NAMALWA (cell line): ENCODE measurements around the gene ARHGAP22.

ENCODE experiments used
- DNase-seq: peaks from one replicate; pipeline ENCODE4 v3.0.0-alpha.2; 2015; ENCODE audit warnings: low spot score

The ARHGAP22 gene

GRCh38 chr10:48496831-48497779 lies 107.8 kb downstream of the ARHGAP22 start:
- no peak for DNase-seq

GRCh38 chr10:48496105-48496830 lies 108.6 kb downstream of the ARHGAP22 start:
- DNase-seq, result no peak

- no peak for DNase-seq
Measured at GRCh38 chr10:48495282-48496045, 109.4 kb downstream of the ARHGAP22 start.

GRCh38 chr10:48494611-48495010 lies 110.3 kb downstream of the ARHGAP22 start:
- DNase-seq, result no peak

GRCh38 chr10:48494073-48494472 lies 110.8 kb downstream of the ARHGAP22 start:
- DNase-seq, result no peak

GRCh38 chr10:48493083-48493871 lies 111.6 kb downstream of the ARHGAP22 start:
- DNase-seq, result no peak

GRCh38 chr10:48492201-48492600 lies 112.7 kb downstream of the ARHGAP22 start:
- DNase-seq, result no peak

GRCh38 chr10:48491392-48492139 lies 113.3 kb downstream of the ARHGAP22 start:
- DNase-seq, result no peak

GRCh38 chr10:48490946-48491345 lies 113.9 kb downstream of the ARHGAP22 start:
- no peak for DNase-seq

GRCh38 chr10:48490571-48490940 lies 114.3 kb downstream of the ARHGAP22 start:
- DNase-seq, result no peak

- no peak for DNase-seq
Measured at GRCh38 chr10:48489099-48489498, 115.8 kb downstream of the ARHGAP22 start.

GRCh38 chr10:48487244-48487643 lies 117.6 kb downstream of the ARHGAP22 start:
- no peak for DNase-seq

- DNase-seq, result no peak
Measured at GRCh38 chr10:48485711-48486110, 119.2 kb downstream of the ARHGAP22 start.

GRCh38 chr10:48484911-48485310 lies 120.0 kb downstream of the ARHGAP22 start:
- no peak for DNase-seq

GRCh38 chr10:48482207-48482606 lies 122.7 kb downstream of the ARHGAP22 start:
- DNase-seq, result no peak

- DNase-seq, result no peak
Measured at GRCh38 chr10:48481385-48481784, 123.5 kb downstream of the ARHGAP22 start.

GRCh38 chr10:48480397-48481374 lies 124.2 kb downstream of the ARHGAP22 start:
- no peak for DNase-seq

GRCh38 chr10:48478980-48479811 lies 125.7 kb downstream of the ARHGAP22 start:
- DNase-seq, result no peak

GRCh38 chr10:48478469-48478868 lies 126.4 kb downstream of the ARHGAP22 start:
- DNase-seq, result no peak
